ENCODE measurements around the gene ACTN2.

ACTN2 gene

DNA sequence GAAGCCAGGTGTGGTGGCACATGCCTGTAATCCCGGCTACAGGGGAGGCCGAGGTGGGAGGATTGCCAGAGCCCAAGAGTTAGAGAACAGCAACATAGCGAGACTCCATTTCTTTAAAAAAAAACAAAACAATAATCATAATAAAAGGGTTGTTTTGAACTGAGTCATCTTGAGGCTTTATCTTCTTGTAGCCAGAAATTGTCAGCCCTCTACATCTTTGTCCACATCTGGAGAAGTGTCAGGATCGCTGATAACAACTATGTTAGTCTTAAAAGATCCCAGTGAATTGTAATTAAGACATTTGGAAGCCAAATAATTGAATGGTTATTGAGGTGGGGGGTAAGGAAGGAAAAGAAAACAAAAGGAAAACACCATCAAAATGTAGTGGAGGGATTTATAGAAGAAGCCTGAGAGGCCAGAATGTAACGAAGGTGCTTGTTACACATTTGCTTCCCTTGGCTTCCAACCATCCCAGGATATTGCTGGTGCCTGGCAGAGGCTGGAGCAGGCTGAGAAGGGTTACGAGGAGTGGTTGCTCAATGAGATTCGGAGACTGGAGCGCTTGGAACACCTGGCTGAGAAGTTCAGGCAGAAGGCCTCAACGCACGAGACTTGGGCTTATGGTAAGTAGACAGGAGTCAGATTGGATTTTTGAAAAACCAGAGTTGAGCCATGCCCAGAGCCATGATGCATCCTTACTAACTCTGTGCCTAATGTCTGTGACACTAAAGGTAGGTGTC, 56.3 kb downstream of the ACTN2 start:
- H2AFZ ChIP-seq (ENCODE audit: low read depth, low read length), result no peak overlapping the region
- H3K79me2 ChIP-seq (ENCODE audit: insufficient read depth, low read length), result no peaks in the 10 kb centered on the region
- H3K4me1 ChIP-seq (ENCODE audit: insufficient read depth, low read length), result no peaks in the 10 kb centered on the region
- DNase-seq (no peak), ATAC-seq (ENCODE audit: insufficient read depth, low read depth) (no peak)
- no peak overlapping the region for H3K27ac ChIP-seq (ENCODE audit: low read length)
- H3K27me3 ChIP-seq (ENCODE audit: insufficient read depth, low read length, poor library complexity), result peaks cover 4% of the 10 kb centered on the region
- H3K9me3 ChIP-seq (ENCODE audit: insufficient read depth, low read length, severe bottlenecking), result no peaks in the 10 kb centered on the region
- no peak for TF ChIP-seq EZH2 (IDR thresholded peaks at IDR 0.05; ENCODE audit: borderline replicate concordance, low read depth, low read length, severe bottlenecking)
- TF ChIP-seq, protein P1, sequence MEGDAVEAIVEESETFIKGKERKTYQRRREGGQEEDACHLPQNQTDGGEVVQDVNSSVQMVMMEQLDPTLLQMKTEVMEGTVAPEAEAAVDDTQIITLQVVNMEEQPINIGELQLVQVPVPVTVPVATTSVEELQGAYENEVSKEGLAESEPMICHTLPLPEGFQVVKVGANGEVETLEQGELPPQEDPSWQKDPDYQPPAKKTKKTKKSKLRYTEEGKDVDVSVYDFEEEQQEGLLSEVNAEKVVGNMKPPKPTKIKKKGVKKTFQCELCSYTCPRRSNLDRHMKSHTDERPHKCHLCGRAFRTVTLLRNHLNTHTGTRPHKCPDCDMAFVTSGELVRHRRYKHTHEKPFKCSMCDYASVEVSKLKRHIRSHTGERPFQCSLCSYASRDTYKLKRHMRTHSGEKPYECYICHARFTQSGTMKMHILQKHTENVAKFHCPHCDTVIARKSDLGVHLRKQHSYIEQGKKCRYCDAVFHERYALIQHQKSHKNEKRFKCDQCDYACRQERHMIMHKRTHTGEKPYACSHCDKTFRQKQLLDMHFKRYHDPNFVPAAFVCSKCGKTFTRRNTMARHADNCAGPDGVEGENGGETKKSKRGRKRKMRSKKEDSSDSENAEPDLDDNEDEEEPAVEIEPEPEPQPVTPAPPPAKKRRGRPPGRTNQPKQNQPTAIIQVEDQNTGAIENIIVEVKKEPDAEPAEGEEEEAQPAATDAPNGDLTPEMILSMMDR (IDR thresholded peaks at IDR 0.05; ENCODE audit: borderline replicate concordance, extremely low read depth, low read length, poor library complexity, severe bottlenecking), result no peak
- no peaks in the 10 kb centered on the region for H4K20me1 ChIP-seq (ENCODE audit: insufficient read depth, low read length)
- no peak overlapping the region for H3K4me3 ChIP-seq (ENCODE audit: low read depth in 1 of 2, low read length in 2 of 2)
- H3K36me3 ChIP-seq (ENCODE audit: insufficient read depth, low read length), result no peaks in the 10 kb centered on the region
- no peak overlapping the region for H3K4me2 ChIP-seq (ENCODE audit: insufficient read depth, low read length)
- no peak overlapping the region for H3K9ac ChIP-seq (ENCODE audit: low read depth, low read length)

DNA sequence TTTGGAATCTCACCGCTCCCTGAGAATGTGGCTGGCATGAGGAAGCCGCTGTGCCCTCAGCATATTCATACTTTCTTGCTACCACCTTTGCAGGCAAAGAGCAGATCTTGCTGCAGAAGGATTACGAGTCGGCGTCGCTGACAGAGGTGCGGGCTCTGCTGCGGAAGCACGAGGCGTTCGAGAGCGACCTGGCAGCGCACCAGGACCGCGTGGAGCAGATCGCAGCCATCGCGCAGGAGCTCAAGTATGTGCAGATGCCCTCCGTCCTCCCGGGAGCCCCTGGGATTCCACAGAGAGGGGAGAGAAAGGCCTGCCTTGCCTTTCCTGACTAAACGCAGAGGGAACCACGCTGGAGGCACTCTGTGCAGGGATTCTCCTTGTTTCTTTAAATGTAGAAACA, 58.2 kb downstream of the ACTN2 start:
- Histone ChIP-seq H3K27ac (ENCODE audit: low read length) (no peak overlapping the region), H3K9me3 (ENCODE audit: insufficient read depth, low read length, severe bottlenecking) (no peaks in the 10 kb centered on the region), H3K79me2 (ENCODE audit: insufficient read depth, low read length) (no peaks in the 10 kb centered on the region), H3K4me2 (ENCODE audit: insufficient read depth, low read length) (no peak overlapping the region), H3K27me3 (ENCODE audit: insufficient read depth, low read length, poor library complexity) (peaks cover 15% of the 10 kb centered on the region), H3K4me1 (ENCODE audit: insufficient read depth, low read length) (no peaks in the 10 kb centered on the region), H2AFZ (ENCODE audit: low read depth, low read length) (no peak overlapping the region), H3K4me3 (ENCODE audit: low read depth in 1 of 2, low read length in 2 of 2) (no peak overlapping the region), H4K20me1 (ENCODE audit: insufficient read depth, low read length) (no peaks in the 10 kb centered on the region), H3K36me3 (ENCODE audit: insufficient read depth, low read length) (no peaks in the 10 kb centered on the region), H3K9ac (ENCODE audit: low read depth, low read length) (no peak overlapping the region)
- DNase-seq, result no peak
- ATAC-seq (ENCODE audit: insufficient read depth, low read depth), result no peak
- no peak for TF ChIP-seq EZH2 (IDR thresholded peaks at IDR 0.05; ENCODE audit: borderline replicate concordance, low read depth, low read length, severe bottlenecking)
- TF ChIP-seq, protein P1 (IDR thresholded peaks at IDR 0.05; ENCODE audit: borderline replicate concordance, extremely low read depth, low read length, poor library complexity, severe bottlenecking), result no peak

DNA sequence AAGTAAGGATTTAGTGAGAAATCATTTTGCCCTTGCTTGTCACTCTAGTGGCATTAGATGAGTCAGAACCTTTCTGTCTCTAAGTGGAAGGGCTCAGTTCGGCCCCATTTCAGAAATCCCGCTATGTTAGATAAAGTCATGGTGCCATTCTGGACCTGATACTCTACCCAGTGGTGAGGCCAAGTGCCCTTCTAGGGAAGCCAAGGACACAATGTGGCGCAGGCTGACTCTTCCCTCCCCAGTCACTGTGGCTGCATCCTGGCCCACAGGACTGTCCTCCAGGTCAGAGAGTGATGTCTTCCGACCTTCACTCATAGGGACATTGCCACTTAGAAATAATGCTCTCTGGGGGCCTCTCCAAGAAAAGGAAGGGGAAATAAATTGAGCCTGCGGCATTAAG, 60.5 kb downstream of the ACTN2 start:
- Histone ChIP-seq H3K4me3 (ENCODE audit: low read depth in 1 of 2, low read length in 2 of 2) (no peak overlapping the region), H3K36me3 (ENCODE audit: insufficient read depth, low read length) (no peaks in the 10 kb centered on the region), H3K27ac (ENCODE audit: low read length) (no peak overlapping the region), H3K4me1 (ENCODE audit: insufficient read depth, low read length) (no peaks in the 10 kb centered on the region), H2AFZ (ENCODE audit: low read depth, low read length) (no peak overlapping the region), H3K9ac (ENCODE audit: low read depth, low read length) (no peak overlapping the region), H3K27me3 (ENCODE audit: insufficient read depth, low read length, poor library complexity) (peaks cover 15% of the 10 kb centered on the region), H3K79me2 (ENCODE audit: insufficient read depth, low read length) (no peaks in the 10 kb centered on the region), H3K9me3 (ENCODE audit: insufficient read depth, low read length, severe bottlenecking) (no peaks in the 10 kb centered on the region), H3K4me2 (ENCODE audit: insufficient read depth, low read length) (no peak overlapping the region), H4K20me1 (ENCODE audit: insufficient read depth, low read length) (no peaks in the 10 kb centered on the region)
- DNase-seq (no peak), ATAC-seq (ENCODE audit: insufficient read depth, low read depth) (no peak)
- no peak for TF ChIP-seq EZH2 (IDR thresholded peaks at IDR 0.05; ENCODE audit: borderline replicate concordance, low read depth, low read length, severe bottlenecking)
- TF ChIP-seq, protein P1 (IDR thresholded peaks at IDR 0.05; ENCODE audit: borderline replicate concordance, extremely low read depth, low read length, poor library complexity, severe bottlenecking), result no peak

Data from DND-41 (cell line).